Central memory CD8-positive, alpha-beta T cell (primary cell): Measurements from ENCODE around the gene ATP6V1G1.
"Not testable (repeated sequence)": the region's sequence is repeated elsewhere in the genome, so short reads cannot be mapped to it uniquely, and the experiment has no call there.

Experiments used
- ATAC-seq: fragments of 150-1000 bp; cut with Tn5 transposase; replicated peaks from 2 replicates; pipeline ENCODE4 v1.10.0; 2022; ENCODE audit warnings: mild to moderate bottlenecking, moderate FRiP score, moderate number of reproducible peaks; ENCODE audit not compliant: poor library complexity, severe bottlenecking; ENCODE audit errors: extremely low read depth
- DNase-seq, 2 donors: peaks; one replicate each; pipeline ENCODE4 v3.0.0; 2021; ENCODE audit warnings: low spot score in 2 of 2
- H3K27ac Mint-ChIP-seq: one replicate; pipeline ENCODE4 v1.8.0; 2022; ENCODE audit warnings: low read depth, mild to moderate bottlenecking, moderate library complexity, mixed read lengths
- H3K27me3 Mint-ChIP-seq: one replicate; pipeline ENCODE4 v1.8.0; 2022; ENCODE audit warnings: mixed read lengths
- H3K36me3 Mint-ChIP-seq: one replicate; pipeline ENCODE4 v1.8.0; 2022; ENCODE audit warnings: mild to moderate bottlenecking, moderate library complexity, mixed read lengths; ENCODE audit not compliant: insufficient read depth
- H3K4me1 Mint-ChIP-seq: one replicate; pipeline ENCODE4 v1.8.0; 2022; ENCODE audit warnings: mixed read lengths
- H3K4me3 Mint-ChIP-seq: one replicate; pipeline ENCODE4 v1.8.0; 2022; ENCODE audit warnings: mild to moderate bottlenecking, moderate library complexity, mixed read lengths
- H3K9me3 Mint-ChIP-seq: one replicate; pipeline ENCODE4 v1.8.0; 2022; ENCODE audit warnings: mixed read lengths

The ATP6V1G1 gene

GRCh38 chr9:114559830-114560513 is 27.6 kb upstream of the ATP6V1G1 start:
- Mint-ChIP-seq H3K4me3 (no peak overlapping the region), H3K27me3 (peaks cover 57% of the 10 kb centered on the region), H3K27ac (no peak overlapping the region), H3K9me3 (no peaks in the 10 kb centered on the region), H3K4me1 (no peaks in the 10 kb centered on the region), H3K36me3 (no peaks in the 10 kb centered on the region)
- DNase-seq (no peak), ATAC-seq (no peak)

- Mint-ChIP-seq H3K27me3 (peaks cover 51% of the 10 kb centered on the region), H3K4me3 (no peak overlapping the region), H3K36me3 (no peaks in the 10 kb centered on the region), H3K4me1 (no peaks in the 10 kb centered on the region), H3K9me3 (no peaks in the 10 kb centered on the region), H3K27ac (no peak overlapping the region)
- ATAC-seq (no peak), DNase-seq (no peak)
Observed at GRCh38 chr9:114560956-114561355, 26.6 kb upstream of the ATP6V1G1 start.

DNA sequence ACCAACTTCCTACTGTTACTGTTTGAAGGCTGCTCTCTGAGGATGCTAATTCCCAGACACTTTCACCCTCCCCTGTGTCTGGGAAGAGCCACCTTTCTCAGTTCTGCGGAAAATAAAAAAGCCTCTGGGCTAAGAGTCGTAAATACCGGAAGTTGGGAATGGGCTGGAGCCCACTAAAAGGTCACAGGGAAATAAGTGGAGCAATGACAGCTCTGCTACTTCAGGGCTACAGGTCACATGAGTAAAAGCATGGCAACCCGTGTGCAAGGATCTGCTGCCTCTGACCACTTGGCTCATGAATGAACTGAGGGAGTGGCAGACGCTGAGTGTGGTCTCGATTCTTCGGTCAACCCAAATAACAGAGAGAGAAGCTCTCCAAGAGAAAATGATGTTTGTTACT is 25.8 kb upstream of the ATP6V1G1 start:
- peaks cover 51% of the 10 kb centered on the region for H3K27me3 Mint-ChIP-seq
- no peak overlapping the region for H3K27ac Mint-ChIP-seq
- H3K36me3 Mint-ChIP-seq, result no peaks in the 10 kb centered on the region

GRCh38 chr9:114565204-114565603 is 22.4 kb upstream of the ATP6V1G1 start:
- Mint-ChIP-seq H3K36me3 (no peaks in the 10 kb centered on the region), H3K9me3 (no peaks in the 10 kb centered on the region), H3K4me1 (no peaks in the 10 kb centered on the region), H3K27me3 (peaks cover 38% of the 10 kb centered on the region), H3K4me3 (no peak overlapping the region), H3K27ac (no peak overlapping the region)
- ATAC-seq (no peak), DNase-seq (no peak)

More for the DNA sequence above, 25.8 kb upstream of the ATP6V1G1 start:
- DNase-seq, result no peak
- no peak for ATAC-seq
- H3K4me3 Mint-ChIP-seq, result no peak overlapping the region
- no peaks in the 10 kb centered on the region for H3K4me1 Mint-ChIP-seq
- H3K9me3 Mint-ChIP-seq, result no peaks in the 10 kb centered on the region

GRCh38 chr9:114570742-114571141 is 16.8 kb upstream of the ATP6V1G1 start:
- Mint-ChIP-seq H3K27ac (no peak overlapping the region), H3K27me3 (no peaks in the 10 kb centered on the region), H3K4me3 (no peak overlapping the region), H3K4me1 (no peaks in the 10 kb centered on the region), H3K9me3 (no peaks in the 10 kb centered on the region), H3K36me3 (no peaks in the 10 kb centered on the region)
- DNase-seq, result no peak
- no peak for ATAC-seq

DNA sequence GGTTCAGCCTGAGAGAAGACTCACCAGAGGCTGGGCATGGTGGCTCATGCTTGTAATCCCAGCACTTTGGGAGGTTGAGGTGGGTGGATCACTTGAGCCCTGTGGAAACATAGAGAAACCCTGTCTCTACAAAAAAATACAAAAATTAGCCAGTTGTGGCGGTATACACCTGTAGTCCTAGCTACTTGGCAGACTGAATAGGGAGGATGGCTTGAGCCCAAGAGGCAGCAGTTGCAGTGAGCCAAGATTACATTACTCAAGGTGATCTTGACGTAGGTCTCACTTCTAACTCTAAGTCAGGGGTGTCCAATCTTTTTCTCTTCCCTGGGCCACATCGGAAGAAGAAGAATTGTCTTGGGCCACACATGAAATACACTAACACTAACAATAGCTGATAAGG is 16.2 kb upstream of the ATP6V1G1 start:
- no peak overlapping the region for H3K27ac Mint-ChIP-seq
- H3K36me3 Mint-ChIP-seq, result no peaks in the 10 kb centered on the region
- ATAC-seq (no peak), DNase-seq (no peak)
- H3K4me3 Mint-ChIP-seq, result no peak overlapping the region
- H3K4me1 Mint-ChIP-seq, result no peaks in the 10 kb centered on the region
- no peaks in the 10 kb centered on the region for H3K9me3 Mint-ChIP-seq
- no peaks in the 10 kb centered on the region for H3K27me3 Mint-ChIP-seq

- H3K36me3 Mint-ChIP-seq, result no peaks in the 10 kb centered on the region
- H3K4me3 Mint-ChIP-seq, result no peak overlapping the region
- H3K27ac Mint-ChIP-seq, result no peak overlapping the region
- H3K27me3 Mint-ChIP-seq, result no peaks in the 10 kb centered on the region
- H3K4me1 Mint-ChIP-seq, result no peaks in the 10 kb centered on the region
- ATAC-seq, result no peak
- DNase-seq, result no peak
- no peaks in the 10 kb centered on the region for H3K9me3 Mint-ChIP-seq
Observed at GRCh38 chr9:114572199-114572598, 15.4 kb upstream of the ATP6V1G1 start.

GRCh38 chr9:114574438-114574837 is 13.1 kb upstream of the ATP6V1G1 start:
- Mint-ChIP-seq H3K4me1 (no peaks in the 10 kb centered on the region), H3K9me3 (no peaks in the 10 kb centered on the region), H3K27me3 (no peaks in the 10 kb centered on the region), H3K4me3 (no peak overlapping the region), H3K27ac (no peak overlapping the region), H3K36me3 (no peaks in the 10 kb centered on the region)
- no peak for DNase-seq
- no peak for ATAC-seq

DNA sequence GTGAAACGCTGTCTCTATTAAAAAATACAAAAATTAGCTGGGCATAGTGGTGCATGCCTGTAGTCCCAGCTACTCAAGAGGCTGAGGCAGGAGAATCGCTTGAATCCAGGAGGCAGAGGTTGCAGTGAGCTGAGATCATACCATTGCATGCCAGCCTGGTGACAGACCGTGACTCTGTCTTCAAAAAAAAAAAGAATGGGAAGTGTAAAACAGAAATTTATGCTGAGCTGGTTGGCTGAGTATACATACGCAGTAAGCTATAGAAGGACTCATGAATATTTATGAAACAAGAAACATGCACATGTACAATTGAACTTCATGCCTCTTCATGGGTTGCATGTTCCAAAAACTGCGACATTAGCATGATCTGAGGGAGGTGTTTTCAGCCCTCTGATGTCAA is 10.8 kb upstream of the ATP6V1G1 start:
- not testable (repeated sequence) for H3K27ac Mint-ChIP-seq, H3K36me3 Mint-ChIP-seq, ATAC-seq, H3K27me3 Mint-ChIP-seq, DNase-seq, H3K4me3 Mint-ChIP-seq, H3K9me3 Mint-ChIP-seq, H3K4me1 Mint-ChIP-seq

DNA sequence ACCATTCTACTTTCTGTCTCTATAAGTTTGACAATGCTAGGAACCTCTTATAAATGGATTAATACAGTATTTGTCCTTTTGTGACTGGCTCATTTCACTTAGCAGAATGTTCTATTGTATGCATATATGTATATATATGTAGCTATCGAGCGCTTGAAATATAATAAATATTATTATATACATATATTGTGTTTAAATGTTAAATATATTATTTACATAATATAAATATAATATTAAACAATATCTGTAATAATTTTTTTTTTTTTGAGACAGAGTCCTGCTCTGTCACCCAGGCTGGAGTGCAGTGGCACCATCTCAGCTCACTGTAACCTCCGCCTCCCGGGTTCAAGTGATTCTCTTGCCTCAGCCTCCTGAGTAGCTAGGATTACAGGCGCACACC is 9.4 kb upstream of the ATP6V1G1 start:
- not testable (repeated sequence) for H3K27me3 Mint-ChIP-seq

GRCh38 chr9:114580609-114581193 is 6.9 kb upstream of the ATP6V1G1 start:
- H3K4me3 Mint-ChIP-seq, result no peak overlapping the region

More for the DNA sequence above, 9.4 kb upstream of the ATP6V1G1 start:
- not testable (repeated sequence) for H3K36me3 Mint-ChIP-seq, H3K4me3 Mint-ChIP-seq, H3K4me1 Mint-ChIP-seq, DNase-seq, ATAC-seq, H3K9me3 Mint-ChIP-seq, H3K27ac Mint-ChIP-seq

DNA sequence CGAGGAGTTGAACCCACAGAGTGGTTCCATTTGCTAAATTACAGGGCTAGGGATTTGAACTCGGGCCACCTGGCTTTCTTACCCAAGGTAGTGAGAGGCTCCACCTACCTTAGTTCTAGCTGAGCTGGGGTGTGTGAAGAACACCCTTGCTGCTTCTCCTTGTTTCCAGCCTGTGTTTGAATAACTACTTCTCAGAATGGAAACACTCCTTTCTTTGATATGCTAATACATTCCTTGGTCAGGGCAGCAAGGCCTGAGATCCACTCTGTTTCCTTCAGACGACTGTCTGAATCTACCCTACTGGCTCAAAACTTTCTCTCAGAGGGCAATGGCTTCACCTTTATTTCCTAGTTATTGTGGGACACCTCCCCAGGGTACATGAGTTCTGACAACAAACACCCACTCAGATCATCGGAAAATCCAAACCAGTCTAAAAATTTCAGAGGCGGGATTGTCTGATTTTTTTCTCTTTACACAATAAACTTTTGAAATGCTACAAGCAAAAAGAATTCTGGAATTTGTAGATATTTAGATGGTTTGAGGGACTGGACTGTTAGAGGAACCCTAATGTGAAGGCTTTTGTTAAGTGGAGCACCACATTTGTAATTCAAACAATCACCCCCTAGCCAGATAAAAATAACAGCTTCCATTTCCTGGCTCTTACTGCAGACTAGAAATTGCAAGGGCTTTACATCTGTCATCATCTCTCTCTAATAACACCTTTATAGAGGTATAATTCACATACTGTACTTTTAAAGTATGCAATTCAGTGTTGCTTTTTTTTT is 4.0 kb upstream of the ATP6V1G1 start:
- peaks cover 13% of the 10 kb centered on the region for H3K36me3 Mint-ChIP-seq
- no peak overlapping the region for H3K4me3 Mint-ChIP-seq
- ATAC-seq (no peak), DNase-seq (no peak)
- H3K4me1 Mint-ChIP-seq, result peaks cover 18% of the 10 kb centered on the region
- H3K27ac Mint-ChIP-seq, result no peak overlapping the region
- no peaks in the 10 kb centered on the region for H3K9me3 Mint-ChIP-seq
- H3K27me3 Mint-ChIP-seq, result peaks cover 9% of the 10 kb centered on the region

More at GRCh38 chr9:114580609-114581193, 6.9 kb upstream of the ATP6V1G1 start:
- H3K4me1 Mint-ChIP-seq, result no peaks in the 10 kb centered on the region
- no peak overlapping the region for H3K27ac Mint-ChIP-seq
- H3K27me3 Mint-ChIP-seq, result peaks cover 9% of the 10 kb centered on the region
- no peaks in the 10 kb centered on the region for H3K9me3 Mint-ChIP-seq
- ATAC-seq, result no peak
- DNase-seq, result no peak
- no peaks in the 10 kb centered on the region for H3K36me3 Mint-ChIP-seq

GRCh38 chr9:114588210-114588609 is 641 bp downstream of the ATP6V1G1 start:
- Mint-ChIP-seq H3K36me3 (peaks cover 33% of the 10 kb centered on the region), H3K27ac (peak overlapping the region; percentile 100), H3K4me3 (peak overlapping the region; percentile 96), H3K27me3 (no peaks in the 10 kb centered on the region), H3K9me3 (no peaks in the 10 kb centered on the region), H3K4me1 (peaks cover 54% of the 10 kb centered on the region)
- ATAC-seq, result no peak
- no peak for DNase-seq
